GM21390 (cell line): ENCODE results near the gene LRP5.

Experiments used
- ATAC-seq: cut with Tn5 transposase; IDR thresholded peaks from one replicate; pipeline ENCODE4 v1.9.1; 2021; ENCODE audit not compliant: unreplicated experiment

The LRP5 gene

GRCh38 chr11:68497761-68498160 lies 185.4 kb downstream of the LRP5 start:
- no peak for ATAC-seq

- ATAC-seq: no peak
Observed at GRCh38 chr11:68498321-68498720, 185.9 kb downstream of the LRP5 start.
